KOPT-K1 (cell line): ENCODE data around the gene CLEC4A.
"Not testable (repeated sequence)": the region's sequence is repeated elsewhere in the genome, so short reads cannot be mapped to it uniquely, and the experiment has no call there.

Experiments
- H3K27ac ChIP-seq: fragments of 200-600 bp; sonication (generic); 2 replicates; pipeline ENCODE4 v1.5.1; 2016; ENCODE audit warnings: antibody characterized with exemption, mild to moderate bottlenecking, low read depth, low read length; ENCODE audit not compliant: poor library complexity, severe bottlenecking
- H3K36me3 ChIP-seq: fragments of 200-600 bp; sonication (generic); 2 replicates; pipeline ENCODE4 v1.5.1; 2017; ENCODE audit warnings: antibody characterized with exemption, mild to moderate bottlenecking, low read length, moderate library complexity; ENCODE audit not compliant: insufficient read depth
- H3K9me3 ChIP-seq: fragments of 200-600 bp; sonication (generic); 2 replicates; pipeline ENCODE4 v1.5.1; 2017; ENCODE audit warnings: antibody characterized with exemption, low read length, mild to moderate bottlenecking; ENCODE audit not compliant: insufficient read depth, poor library complexity, severe bottlenecking

Gene CLEC4A

GRCh38 chr12:8156845-8157244, 33.4 kb downstream of the CLEC4A start, which contains the start of gene ZNF705A:
Gene ZNF705A (plus strand): TSS chr12:8157015. CDS start chr12:8172626, 15,611 bp downstream.
- H3K27ac ChIP-seq: no peak within 1 kb of the TSS
- H3K36me3 ChIP-seq: no peaks in the 10 kb centered on the region
- no peaks in the 10 kb centered on the region for H3K9me3 ChIP-seq

GRCh38 chr12:8157484-8158198, 34.2 kb downstream of the CLEC4A start:
- no peaks in the 10 kb centered on the region for H3K9me3 ChIP-seq
- H3K27ac ChIP-seq: no peak overlapping the region

GRCh38 chr12:8172911-8173310, 49.5 kb downstream of the CLEC4A start:
- not testable (repeated sequence) for H3K27ac ChIP-seq, H3K36me3 ChIP-seq, H3K9me3 ChIP-seq

More at GRCh38 chr12:8157484-8158198, 34.2 kb downstream of the CLEC4A start:
- H3K36me3 ChIP-seq: no peaks in the 10 kb centered on the region

- not testable (repeated sequence) for H3K9me3 ChIP-seq, H3K36me3 ChIP-seq
- peak overlapping the region; percentile 51 for H3K27ac ChIP-seq
These were observed 56.7 kb downstream of the CLEC4A start for GRCh38 chr12:8179989-8180585.

- H3K27ac ChIP-seq, H3K36me3 ChIP-seq, H3K9me3 ChIP-seq: not testable (repeated sequence)
These were observed 57.9 kb downstream of the CLEC4A start for GRCh38 chr12:8181271-8181670.

- H3K27ac ChIP-seq, H3K36me3 ChIP-seq, H3K9me3 ChIP-seq: not testable (repeated sequence)
These were observed 59.5 kb downstream of the CLEC4A start for GRCh38 chr12:8182923-8183322.

GRCh38 chr12:8183346-8183745, 59.9 kb downstream of the CLEC4A start:
- not testable (repeated sequence) for H3K36me3 ChIP-seq, H3K9me3 ChIP-seq, H3K27ac ChIP-seq

GRCh38 chr12:8184206-8184605, 60.8 kb downstream of the CLEC4A start:
- not testable (repeated sequence) for H3K27ac ChIP-seq, H3K36me3 ChIP-seq, H3K9me3 ChIP-seq

- H3K9me3 ChIP-seq, H3K27ac ChIP-seq, H3K36me3 ChIP-seq: not testable (repeated sequence)
These were observed 64.7 kb downstream of the CLEC4A start for GRCh38 chr12:8188088-8188487.
